ENCODE measurements around the gene GJA3.

The GJA3 gene

GRCh38 chr13:20160306-20161274 lies at the start of gene GJA3:
GJA3 (minus strand) TSS chr13:20161052; CDS start chr13:20143288, 17,764 bp downstream.
- Histone ChIP-seq H3K9me3 (ENCODE audit: insufficient read depth, low read length) (no peaks in the 10 kb centered on the region), H3K9ac (ENCODE audit: low read length) (0 out of 2 replicates have a peak within 1 kb of the TSS, but pooled peaks have one; percentile 20), H2AFZ (ENCODE audit: low read depth, low read length) (peak within 1 kb of the TSS; percentile 66; the same call in 1 of the 2 replicates), H3K36me3 (replicated peaks; ENCODE audit: low read depth, low read length) (no peaks in the 10 kb centered on the region), H3K79me2 (ENCODE audit: low read length) (no peaks in the 10 kb centered on the region), H3K4me3 (ENCODE audit: low read length) (peak within 1 kb of the TSS; percentile 77), H3K4me1 (ENCODE audit: low read length) (peaks cover 9% of the 10 kb centered on the region), H3K27me3 (ENCODE audit: low read depth, low read length) (peaks cover 45% of the 10 kb centered on the region), H4K20me1 (ENCODE audit: insufficient read depth, low read length) (no peaks in the 10 kb centered on the region), H3K4me2 (ENCODE audit: low read length) (peak within 1 kb of the TSS; percentile 76), H3K27ac (ENCODE audit: low read length) (no peak within 1 kb of the TSS)
- TF ChIP-seq CTCF (IDR thresholded peaks at IDR 0.05; ENCODE audit: low read depth, low read length), result no peak
- TF ChIP-seq EZH2phosphoT487 (IDR thresholded peaks at IDR 0.05; ENCODE audit: low read depth), result no peak

- Histone ChIP-seq H4K20me1 (ENCODE audit: insufficient read depth, low read length) (no peaks in the 10 kb centered on the region), H2AFZ (ENCODE audit: low read depth, low read length) (no peak overlapping the region), H3K36me3 (replicated peaks; ENCODE audit: low read depth, low read length) (no peaks in the 10 kb centered on the region), H3K9me3 (ENCODE audit: insufficient read depth, low read length) (no peaks in the 10 kb centered on the region), H3K4me1 (ENCODE audit: low read length) (no peaks in the 10 kb centered on the region), H3K4me3 (ENCODE audit: low read length) (no peak overlapping the region), H3K27ac (ENCODE audit: low read length) (no peak overlapping the region), H3K79me2 (ENCODE audit: low read length) (no peaks in the 10 kb centered on the region), H3K27me3 (ENCODE audit: low read depth, low read length) (peaks cover 8% of the 10 kb centered on the region; the same call in 1 of the 2 replicates), H3K4me2 (ENCODE audit: low read length) (no peak overlapping the region), H3K9ac (ENCODE audit: low read length) (no peak overlapping the region)
- no peak for TF ChIP-seq EZH2phosphoT487 (IDR thresholded peaks at IDR 0.05; ENCODE audit: low read depth)
- no peak for TF ChIP-seq CTCF (IDR thresholded peaks at IDR 0.05; ENCODE audit: low read depth, low read length)
Measured at GRCh38 chr13:20209948-20210347, 49.1 kb upstream of the GJA3 start.

- no peak overlapping the region for H2AFZ ChIP-seq (ENCODE audit: low read depth, low read length)
- no peaks in the 10 kb centered on the region for H3K9me3 ChIP-seq (ENCODE audit: insufficient read depth, low read length)
- no peak overlapping the region for H3K27ac ChIP-seq (ENCODE audit: low read length)
- H3K36me3 ChIP-seq (replicated peaks; ENCODE audit: low read depth, low read length), result no peaks in the 10 kb centered on the region
- H3K27me3 ChIP-seq (ENCODE audit: low read depth, low read length), result no peaks in the 10 kb centered on the region
- TF ChIP-seq CTCF (IDR thresholded peaks at IDR 0.05; ENCODE audit: low read depth, low read length) (no peak), EZH2phosphoT487 (IDR thresholded peaks at IDR 0.05; ENCODE audit: low read depth) (no peak)
- no peaks in the 10 kb centered on the region for H3K4me1 ChIP-seq (ENCODE audit: low read length)
- no peaks in the 10 kb centered on the region for H4K20me1 ChIP-seq (ENCODE audit: insufficient read depth, low read length)
- H3K4me3 ChIP-seq (ENCODE audit: low read length), result no peak overlapping the region
- no peak overlapping the region for H3K9ac ChIP-seq (ENCODE audit: low read length)
- no peaks in the 10 kb centered on the region for H3K79me2 ChIP-seq (ENCODE audit: low read length)
- H3K4me2 ChIP-seq (ENCODE audit: low read length), result no peak overlapping the region
Measured at GRCh38 chr13:20206698-20207235, 45.9 kb upstream of the GJA3 start.

- no peak overlapping the region for H3K9ac ChIP-seq (ENCODE audit: low read length)
- no peaks in the 10 kb centered on the region for H3K27me3 ChIP-seq (ENCODE audit: low read depth, low read length)
- no peak overlapping the region for H2AFZ ChIP-seq (ENCODE audit: low read depth, low read length)
- TF ChIP-seq CTCF (IDR thresholded peaks at IDR 0.05; ENCODE audit: low read depth, low read length), result no peak
- H3K36me3 ChIP-seq (replicated peaks; ENCODE audit: low read depth, low read length), result no peaks in the 10 kb centered on the region
- no peaks in the 10 kb centered on the region for H3K79me2 ChIP-seq (ENCODE audit: low read length)
- H3K9me3 ChIP-seq (ENCODE audit: insufficient read depth, low read length), result no peaks in the 10 kb centered on the region
- H3K27ac ChIP-seq (ENCODE audit: low read length), result no peak overlapping the region
- no peak overlapping the region for H3K4me2 ChIP-seq (ENCODE audit: low read length)
- no peaks in the 10 kb centered on the region for H3K4me1 ChIP-seq (ENCODE audit: low read length)
- no peaks in the 10 kb centered on the region for H4K20me1 ChIP-seq (ENCODE audit: insufficient read depth, low read length)
- no peak overlapping the region for H3K4me3 ChIP-seq (ENCODE audit: low read length)
Measured at GRCh38 chr13:20206065-20206697, 45.3 kb upstream of the GJA3 start.

Data from OCI-LY3 (cell line).